Fibroblast of peridontal ligament (primary cell): ENCODE results near the gene CD164.
"Not testable (repeated sequence)": the region's sequence is repeated elsewhere in the genome, so short reads cannot be mapped to it uniquely, and the experiment has no call there.

Experiments
- DNase-seq: peaks from one replicate; pipeline ENCODE4 v3.0.0-alpha.2; 2010; ENCODE audit errors: extremely low read depth

CD164 gene

GRCh38 chr6:109342911-109343310 is 39.4 kb downstream of the CD164 start:
- no peak for DNase-seq

GRCh38 chr6:109342506-109342905 is 39.8 kb downstream of the CD164 start:
- DNase-seq: no peak

DNA sequence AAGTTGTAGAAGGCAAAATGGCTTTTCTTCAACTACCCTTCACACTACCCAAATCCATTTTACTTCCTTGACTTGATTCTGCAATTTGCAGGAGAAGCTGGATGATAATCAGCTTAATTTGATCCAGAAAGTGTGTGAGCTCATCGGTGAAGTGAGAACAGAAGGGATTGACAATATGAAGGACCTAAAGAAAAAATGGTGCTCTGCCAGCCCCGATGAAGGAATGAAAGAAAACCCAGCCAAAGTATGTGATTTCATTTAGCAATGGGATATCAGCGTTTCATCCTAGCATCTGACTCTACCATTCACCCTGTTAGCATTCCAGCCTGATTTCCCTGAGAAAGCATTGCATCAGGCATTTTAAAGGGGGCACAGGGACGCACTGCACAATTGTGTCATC is 41.5 kb downstream of the CD164 start:
- peak; percentile 45 for DNase-seq

DNA sequence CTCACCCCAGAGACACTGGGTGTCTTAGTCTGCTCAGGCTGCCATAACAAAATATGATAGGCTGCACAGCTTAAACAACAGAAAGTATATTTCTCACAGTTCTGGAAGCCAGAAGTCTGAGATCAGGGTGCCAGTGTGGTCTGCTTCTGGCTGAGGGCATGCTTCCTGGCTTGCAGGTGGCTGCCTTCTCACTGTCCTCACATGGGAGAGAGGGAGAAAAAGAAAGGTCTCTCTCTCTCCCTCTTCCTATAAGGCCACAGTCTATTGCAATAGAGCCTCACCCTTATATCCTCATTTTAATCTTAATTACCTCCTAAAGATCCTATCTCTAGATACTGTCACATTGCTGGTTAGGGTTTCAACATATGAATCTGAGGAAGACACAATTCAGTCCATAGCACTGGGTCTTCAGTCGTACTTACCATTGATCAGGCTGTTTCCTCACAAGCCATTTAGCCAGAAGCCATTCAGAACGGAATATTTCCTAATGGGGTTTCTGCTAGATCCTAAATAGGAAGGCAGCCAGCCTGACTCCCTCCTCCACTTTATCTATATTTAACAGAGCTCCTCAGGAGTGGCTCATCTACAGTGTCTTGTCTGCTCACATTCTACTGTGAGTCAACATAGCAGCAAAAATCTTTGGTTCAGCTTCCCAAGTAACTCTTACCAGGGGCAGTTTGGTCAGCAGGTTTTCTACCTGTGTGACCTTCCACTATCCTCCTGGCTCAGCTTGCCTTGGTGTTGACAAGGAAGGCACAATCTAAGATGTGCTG is 42.2 kb downstream of the CD164 start:
- no peak for DNase-seq

- DNase-seq: peak; percentile 29
Observed at GRCh38 chr6:109336221-109336961, 45.9 kb downstream of the CD164 start.

DNA sequence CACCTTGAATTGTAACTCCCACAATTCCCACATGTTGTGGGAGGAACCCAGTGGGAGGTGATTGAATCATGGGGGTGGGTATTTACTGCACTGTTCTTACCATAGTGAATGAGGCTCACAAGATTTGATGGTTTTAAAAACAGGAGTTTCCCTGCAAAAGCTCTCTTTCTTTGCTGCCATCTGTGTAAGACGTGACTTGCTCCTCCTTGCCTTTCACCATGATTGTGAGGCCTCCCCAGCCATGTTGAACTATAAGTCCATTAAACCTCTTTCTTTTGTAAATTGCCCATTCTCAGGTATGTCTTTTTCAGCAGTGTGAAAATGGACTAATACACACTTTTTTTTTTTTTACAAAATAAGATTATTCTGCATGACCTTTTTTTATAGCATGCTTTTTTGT is 48.4 kb downstream of the CD164 start:
- DNase-seq: not testable (repeated sequence)

DNA sequence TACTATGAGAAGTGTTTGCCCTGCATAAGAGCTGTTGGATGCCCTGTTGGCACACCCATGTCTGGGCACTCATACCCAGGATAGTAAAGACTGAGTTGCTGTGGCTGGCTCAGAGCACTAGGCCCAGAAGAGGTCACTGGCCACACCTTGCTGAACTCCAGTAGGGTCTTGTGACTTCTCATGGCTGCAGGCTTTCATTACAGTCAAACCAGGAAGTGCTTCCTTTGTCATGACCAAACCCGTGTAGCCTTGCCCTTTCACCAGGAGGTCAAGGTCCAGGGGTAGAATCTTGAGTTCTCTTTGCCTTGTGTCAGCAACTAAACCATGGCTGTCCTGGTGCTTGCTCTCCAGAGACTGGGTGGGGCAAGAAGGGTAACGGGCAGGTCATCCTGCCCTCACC is 49.5 kb downstream of the CD164 start:
- no peak for DNase-seq

- no peak for DNase-seq
Observed at GRCh38 chr6:109331081-109331480, 51.2 kb downstream of the CD164 start.

GRCh38 chr6:109330263-109330662 is 52.0 kb downstream of the CD164 start:
- no peak for DNase-seq

DNA sequence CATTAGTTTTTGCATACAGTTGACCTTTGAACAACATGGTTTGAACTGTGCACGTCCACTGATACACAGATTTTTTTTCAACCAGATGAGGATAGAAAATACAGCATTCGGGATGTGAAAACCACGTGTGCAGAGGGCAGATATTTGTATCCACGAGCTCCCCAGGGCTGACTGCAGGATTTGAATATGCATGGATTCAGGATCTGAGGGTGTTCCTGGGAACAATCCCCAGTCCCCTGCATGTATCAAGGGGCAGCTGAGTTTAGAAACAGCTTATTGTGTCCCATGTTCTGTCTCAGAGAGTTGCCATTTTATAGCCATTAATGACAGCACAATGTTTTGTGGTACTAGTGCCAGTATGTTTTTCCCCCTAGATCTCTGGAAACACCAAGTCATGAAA is 53.6 kb downstream of the CD164 start:
- DNase-seq: no peak

GRCh38 chr6:109327959-109328358 is 54.3 kb downstream of the CD164 start:
- DNase-seq: no peak

- DNase-seq: no peak
Observed at GRCh38 chr6:109327491-109327890, 54.8 kb downstream of the CD164 start.

GRCh38 chr6:109326351-109326750 is 55.9 kb downstream of the CD164 start:
- no peak for DNase-seq

DNA sequence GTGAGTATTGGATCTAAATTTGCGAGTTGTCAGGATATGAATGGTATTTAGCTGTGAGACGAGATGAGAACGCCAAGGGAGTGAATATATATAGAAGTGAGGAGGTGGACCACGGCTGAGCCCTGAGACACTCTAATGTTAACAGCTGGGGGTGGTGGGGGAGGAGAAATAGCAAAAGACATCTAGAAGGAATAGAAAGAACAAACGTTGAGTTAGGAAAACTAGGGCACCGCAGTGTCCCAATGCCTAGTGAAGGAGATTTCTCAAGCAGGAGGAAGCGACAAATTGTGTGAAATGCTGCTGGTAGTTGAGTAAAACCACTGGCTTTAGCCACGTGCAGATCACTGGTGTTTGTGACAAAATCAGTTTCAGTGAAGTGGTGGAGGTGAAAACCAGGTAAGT is 56.9 kb downstream of the CD164 start:
- DNase-seq: no peak

GRCh38 chr6:109323241-109323640 is 59.0 kb downstream of the CD164 start:
- DNase-seq: no peak

DNA sequence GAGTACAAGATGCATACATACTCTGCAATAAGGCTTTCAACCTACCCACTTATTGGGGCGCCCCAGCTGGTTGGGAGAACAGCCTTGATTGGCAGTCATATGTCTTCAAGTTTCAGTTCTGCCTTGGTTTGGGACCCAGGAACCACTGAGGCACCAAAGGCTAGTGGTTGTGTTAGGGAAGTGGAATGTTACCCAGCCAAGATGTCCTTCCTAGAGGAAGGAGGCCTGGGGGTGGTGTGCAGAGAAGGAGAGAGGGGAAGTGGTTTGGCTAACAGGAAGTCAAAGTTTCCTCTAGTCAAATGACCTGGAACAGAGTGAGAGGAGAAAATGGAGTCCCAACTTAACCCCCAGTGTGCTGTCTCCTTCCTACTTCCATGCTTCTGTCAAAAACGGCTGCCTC is 59.4 kb downstream of the CD164 start:
- no peak for DNase-seq

DNA sequence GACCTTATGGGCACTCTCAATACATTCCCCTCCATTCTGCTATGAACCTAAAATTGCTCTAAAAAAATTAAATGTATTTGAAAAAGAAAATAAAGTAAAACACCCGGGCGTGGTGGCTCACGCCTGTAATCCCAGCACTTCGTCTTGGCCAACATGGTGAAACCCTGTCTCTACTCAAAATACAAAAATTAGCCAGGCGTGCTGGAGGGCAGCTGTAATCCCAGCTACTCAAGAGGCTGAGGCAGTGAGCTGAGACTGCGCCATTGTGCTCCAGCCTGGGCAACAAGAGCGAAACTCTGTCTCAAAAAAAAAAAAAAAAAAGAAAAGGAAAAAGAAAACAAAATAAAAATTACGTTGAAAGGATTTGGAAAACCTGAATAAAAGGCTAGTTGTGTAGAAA is 60.5 kb downstream of the CD164 start:
- no peak for DNase-seq

DNA sequence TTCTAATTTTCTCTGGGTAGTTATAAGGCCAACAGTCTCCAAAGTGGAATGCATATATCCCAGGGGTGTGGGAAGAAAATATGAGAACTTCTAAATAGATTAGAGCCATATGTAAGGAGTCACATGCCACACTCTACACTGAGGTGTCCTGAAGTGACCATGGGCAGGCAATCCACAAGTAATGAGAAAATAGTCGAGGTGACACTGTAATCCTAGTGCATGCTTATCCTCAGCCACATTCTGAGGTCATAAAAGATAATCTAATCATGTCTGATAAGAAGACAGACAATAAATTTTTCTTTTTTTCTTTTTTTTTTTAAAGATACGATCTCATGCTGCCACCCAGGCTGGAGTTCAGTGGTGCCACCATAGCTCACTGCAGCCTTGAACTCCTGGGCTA is 62.2 kb downstream of the CD164 start:
- DNase-seq: no peak

DNA sequence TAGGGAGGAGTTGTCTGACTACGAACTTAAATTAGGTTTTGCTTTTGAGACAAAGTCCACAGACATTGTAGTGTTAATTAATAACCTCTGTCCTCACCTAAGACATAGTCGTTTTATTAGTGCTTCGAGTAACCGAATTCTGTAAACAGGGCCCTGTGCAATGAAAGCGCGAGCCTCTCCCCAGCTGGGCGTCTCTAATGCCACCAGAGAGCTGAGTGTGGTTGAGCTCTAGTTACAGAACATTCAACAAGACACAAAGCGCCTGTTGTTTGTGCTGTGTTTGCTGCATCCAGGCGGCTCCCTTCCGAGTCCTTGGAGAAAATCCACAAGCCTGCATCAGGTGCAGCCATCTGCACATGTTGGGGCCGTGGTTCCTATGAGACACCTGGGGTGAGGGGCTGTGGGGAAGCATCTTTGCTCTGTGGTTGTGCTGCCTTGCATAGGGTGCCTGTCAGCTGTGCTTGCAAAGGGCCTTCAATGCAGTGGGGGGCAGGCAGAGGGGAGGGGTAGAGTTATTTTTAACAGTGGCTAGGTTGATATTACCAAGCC is 63.9 kb downstream of the CD164 start:
- no peak for DNase-seq

DNA sequence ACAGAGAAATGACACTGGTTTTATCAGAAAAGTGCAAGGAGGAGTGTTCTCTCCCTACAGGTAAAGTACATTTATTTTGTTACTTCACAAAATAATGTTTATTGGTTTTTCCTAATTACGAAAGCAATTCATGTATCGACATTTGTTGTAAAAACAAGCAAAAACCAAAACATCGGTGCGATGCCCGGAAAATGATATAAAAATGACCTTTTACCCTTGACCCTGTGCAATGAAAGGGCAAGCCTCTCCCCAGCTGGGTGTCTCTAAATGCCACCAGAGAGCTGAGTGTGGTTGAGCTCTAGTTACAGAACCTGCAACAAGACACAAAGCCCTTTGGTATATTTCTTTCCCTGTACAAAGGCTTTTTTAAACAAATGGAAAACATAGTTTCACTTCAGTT is 65.4 kb downstream of the CD164 start:
- no peak for DNase-seq
